ENCODE results near the gene FGF14.

Gene FGF14

DNA sequence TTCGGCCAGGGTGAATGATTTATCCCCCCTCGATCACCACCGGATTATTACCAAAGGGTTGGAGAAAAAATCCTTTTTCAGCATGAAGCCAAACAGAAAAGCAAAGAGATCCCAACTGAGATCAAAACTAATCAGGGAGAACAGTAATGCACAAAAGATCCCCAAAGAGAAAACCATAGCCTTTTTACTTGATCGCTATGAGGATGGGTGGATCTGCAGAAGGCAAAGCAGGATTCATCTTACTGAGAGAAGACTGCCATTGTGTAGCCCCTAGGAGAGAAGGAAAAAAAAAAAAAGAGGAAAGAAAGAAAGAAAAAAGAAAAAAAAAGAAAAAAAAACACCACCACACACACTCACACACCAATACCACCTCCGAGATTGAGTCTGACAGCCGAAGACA, at the start of gene FGF14:
FGF14 (minus strand) TSS at position 283 of the 400 bp plus-strand sequence.
- no peak for DNase-seq

DNA sequence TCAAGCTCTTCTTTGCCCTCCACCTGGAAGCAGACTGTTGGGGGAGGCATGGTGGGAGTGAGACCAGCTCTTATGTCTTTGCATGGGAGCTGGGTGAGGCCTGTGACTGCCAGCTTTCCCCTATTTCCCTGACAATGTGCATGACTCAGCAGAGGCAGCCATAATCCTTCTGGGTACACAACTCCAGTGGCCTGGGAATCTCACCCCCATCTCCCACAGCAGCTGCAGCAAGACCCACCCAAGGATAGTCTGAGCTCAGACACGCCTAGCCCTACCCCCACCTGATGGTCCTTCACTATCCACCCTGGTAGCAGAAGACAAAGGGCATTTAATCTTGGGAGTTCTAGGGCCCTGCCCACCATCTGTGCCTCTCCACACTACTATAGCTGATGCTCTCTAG, 41.4 kb upstream of the FGF14 start:
- DNase-seq, result no peak

DNA sequence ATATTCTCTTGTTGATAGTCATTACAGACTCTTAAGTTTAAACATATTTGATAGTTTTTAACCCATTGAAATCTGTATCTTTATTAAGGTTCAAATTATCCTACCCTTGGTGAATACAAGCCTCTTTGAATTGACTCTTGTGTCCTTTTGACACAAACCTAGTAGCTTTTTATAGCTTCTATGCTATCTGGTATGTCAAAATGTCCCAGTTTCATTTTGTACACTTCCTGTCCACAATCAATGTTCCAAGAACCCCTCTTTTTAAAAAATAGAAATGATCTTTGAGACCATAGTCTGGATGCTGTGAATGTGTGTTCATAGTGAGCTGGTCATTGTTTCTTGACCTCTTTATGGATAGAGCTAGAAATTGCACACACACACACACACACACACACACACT, 39.2 kb upstream of the FGF14 start:
- DNase-seq, result no peak

- DNase-seq, result peak; percentile 84
Measured at GRCh38 chr13:102440259-102440936, 38.5 kb upstream of the FGF14 start.

DNA sequence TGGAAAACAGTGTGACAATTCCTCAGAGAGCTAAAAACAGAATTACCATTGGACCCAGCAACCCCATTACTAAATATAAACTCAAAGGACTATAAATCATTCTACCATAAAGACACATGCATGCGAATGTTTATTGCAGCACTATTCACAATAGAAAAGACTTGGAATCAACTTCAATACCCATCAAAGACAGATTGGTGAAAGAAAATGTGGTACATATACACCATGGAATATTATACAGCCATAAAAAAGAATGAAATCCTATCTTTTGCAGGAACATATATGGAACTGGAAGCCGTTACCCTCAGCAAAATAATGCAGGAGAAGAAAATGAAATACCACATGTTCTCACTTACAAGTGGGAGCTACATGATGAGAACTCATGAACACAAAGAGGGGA, 20.8 kb upstream of the FGF14 start:
- no peak for DNase-seq

GRCh38 chr13:102405499-102406100, 3.8 kb upstream of the FGF14 start:
- no peak for DNase-seq

DNA sequence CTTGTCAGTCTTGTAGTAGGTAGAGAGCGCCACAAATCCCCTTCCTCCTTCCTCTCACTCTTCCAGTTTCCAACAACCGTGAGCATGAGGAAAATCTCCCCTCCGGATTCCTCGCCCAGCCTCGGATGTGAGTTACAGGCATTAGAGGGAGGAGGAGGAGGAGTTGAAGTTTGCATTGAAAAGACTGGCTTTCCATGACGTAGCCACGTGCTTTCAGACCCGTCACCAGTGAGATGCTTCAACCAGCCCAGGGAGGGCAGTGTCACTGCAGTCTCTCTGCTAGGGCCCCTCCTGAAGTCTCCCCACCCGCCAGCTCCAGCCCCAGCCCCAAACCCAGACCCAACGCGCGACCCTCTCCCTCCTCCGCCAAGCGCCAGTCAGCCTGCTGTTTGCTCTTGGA, 442 bp upstream of the FGF14 start:
- DNase-seq, result no peak

- no peak for DNase-seq
Measured at GRCh38 chr13:102401265-102401664, 583 bp downstream of the FGF14 start.

DNA sequence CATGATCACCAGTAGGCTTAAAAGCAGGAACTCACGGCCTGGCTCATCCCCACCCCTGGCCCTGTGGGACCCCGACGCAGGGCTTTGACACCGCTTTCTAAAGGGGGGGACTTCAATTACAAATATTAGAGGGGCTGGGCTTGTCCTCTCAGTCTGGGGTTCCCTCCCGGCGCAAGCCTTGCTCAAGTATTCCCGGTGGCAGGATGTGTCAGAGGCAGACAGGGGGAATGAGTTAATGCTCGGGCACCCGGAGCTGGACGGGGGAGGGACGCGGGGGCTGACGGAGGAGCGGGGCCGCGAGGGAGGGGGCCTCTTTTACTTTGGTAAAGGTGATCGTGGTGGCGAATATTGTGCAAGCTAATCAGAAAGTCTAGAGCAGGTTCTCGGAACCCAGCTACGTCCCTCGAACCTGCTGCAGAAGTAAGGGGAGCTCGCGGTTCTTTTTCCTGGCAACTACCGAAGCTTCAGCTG, 1.1 kb downstream of the FGF14 start:
- DNase-seq, result no peak

DNA sequence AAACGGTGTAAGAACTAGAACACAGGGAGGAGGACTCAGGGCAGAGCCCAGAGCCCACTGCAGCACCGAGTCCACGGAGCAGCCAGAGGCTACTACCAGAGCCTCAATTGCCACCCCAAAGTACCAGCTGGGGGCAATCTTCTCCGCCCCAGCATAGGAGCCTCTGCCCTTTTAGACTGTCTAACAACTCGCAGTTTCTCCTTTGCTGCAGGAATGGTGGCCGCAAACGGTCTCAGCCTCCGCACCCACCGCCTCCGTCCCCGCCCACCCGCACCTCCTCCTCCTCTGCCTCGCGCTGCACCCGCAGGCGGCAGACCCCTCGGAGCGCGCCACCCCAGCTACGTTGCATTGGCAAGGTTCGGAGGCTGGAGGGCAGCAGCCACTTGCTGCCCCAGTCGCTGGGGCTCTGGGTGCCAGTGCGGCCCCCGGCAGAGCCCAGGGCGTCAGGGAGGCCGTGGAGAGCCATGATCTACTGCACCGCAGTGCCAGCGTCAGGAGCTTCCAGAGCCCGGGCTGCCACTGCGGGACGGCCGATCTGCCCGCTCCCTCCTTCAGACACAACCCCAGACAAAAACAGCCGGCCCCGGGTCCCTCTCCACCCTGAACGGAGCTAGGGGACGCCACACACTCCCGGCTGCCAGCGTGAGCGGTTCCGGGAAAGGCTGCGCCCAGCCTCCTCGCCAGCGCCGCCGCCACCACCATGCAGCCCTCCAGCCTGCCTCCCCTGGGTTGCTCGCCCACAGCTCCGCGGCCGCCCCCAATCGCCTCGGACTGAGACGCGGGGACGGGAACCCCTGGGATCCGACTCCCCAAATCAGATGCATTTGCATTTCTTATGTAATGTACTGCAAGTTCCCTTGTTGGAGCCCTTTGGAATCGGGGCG, 1.8 kb downstream of the FGF14 start:
- peak; percentile 28 for DNase-seq

- no peak for DNase-seq
Measured at GRCh38 chr13:102395939-102396338, 5.9 kb downstream of the FGF14 start.

DNA sequence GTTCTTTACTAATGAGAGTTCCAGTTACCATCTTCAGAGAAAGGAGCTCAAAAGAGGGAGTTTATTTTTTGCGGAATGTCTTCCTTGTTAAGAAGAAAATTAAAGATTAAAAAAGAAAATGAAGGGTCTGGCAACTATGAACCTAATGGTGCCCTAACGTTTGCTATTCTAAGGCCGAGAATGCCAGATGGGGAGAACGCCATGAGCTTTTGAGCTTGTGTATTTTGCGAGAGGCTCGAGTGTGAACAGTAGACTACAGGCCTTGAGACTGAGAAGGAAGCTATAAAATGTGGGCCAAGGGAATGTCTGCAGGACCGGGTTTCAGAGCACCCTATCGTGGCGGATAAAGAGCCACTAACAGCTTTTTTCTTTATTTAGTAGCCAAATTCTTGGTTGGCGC, 6.7 kb downstream of the FGF14 start:
- no peak for DNase-seq

DNA sequence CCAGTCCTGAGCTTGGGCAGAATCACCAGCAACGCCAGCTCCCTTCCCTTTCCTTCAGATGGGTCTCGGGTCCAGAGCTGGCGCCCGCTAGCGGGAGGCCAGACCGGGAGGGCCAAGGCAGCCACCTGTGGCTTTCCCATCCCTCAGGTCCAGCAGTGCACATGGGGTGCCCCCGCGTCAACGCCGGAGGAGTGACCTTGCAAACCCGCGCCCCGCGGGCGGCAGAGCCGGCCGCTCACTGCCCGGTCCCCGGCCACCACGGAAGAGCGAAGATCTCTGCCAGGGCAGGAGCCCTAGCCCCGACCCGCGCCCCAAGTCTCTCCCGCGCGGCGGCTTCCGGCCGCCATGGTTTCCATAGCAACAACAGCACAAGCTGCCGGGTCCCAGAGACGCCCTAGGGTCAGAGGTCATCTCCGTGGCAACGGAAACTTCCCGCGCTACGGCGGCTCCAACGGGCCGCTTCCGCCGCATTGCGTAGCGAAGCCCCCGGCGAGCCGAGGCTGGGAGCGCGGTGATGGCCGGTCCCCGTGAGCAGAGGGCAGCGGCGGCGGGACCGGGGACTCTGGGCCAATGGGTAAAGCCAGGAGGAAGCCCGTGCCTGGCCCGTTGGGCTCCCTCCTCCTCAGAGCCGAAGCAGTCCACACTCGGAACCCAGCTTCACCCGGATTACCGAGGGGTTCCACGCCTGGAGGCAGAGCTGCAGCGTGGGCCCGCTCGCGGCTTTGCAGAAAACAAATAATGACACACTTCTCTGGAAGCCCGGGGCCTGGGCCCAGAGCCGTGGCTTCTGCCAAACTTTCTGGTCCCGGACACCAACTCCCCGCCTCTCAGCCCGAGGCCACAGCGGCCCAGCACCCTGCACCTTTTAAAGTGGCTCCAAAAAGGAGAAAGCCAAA, 7.4 kb downstream of the FGF14 start:
- DNase-seq, result peak; percentile 83

GRCh38 chr13:102392481-102393209, 9.2 kb downstream of the FGF14 start:
- DNase-seq, result no peak

GRCh38 chr13:102386461-102386860, 15.4 kb downstream of the FGF14 start:
- DNase-seq, result no peak

DNA sequence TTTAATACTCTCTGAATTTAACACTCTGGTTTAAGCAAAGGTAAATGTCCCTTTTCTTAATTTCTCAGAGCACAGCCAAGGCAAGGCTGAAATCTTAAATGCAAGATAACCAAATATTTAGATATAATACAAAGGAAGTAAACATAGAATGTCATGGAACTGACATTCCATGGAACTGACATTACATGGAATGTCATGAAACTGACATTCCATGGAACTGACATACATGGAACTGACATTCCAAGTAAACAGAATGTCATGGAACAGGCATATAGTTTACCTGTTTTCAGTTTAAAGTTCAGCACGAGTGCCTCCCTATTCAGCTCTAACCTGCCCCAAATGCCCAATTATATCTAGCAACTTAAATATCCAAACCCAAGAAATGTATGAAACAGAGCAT, 21.8 kb downstream of the FGF14 start:
- no peak for DNase-seq

DNA sequence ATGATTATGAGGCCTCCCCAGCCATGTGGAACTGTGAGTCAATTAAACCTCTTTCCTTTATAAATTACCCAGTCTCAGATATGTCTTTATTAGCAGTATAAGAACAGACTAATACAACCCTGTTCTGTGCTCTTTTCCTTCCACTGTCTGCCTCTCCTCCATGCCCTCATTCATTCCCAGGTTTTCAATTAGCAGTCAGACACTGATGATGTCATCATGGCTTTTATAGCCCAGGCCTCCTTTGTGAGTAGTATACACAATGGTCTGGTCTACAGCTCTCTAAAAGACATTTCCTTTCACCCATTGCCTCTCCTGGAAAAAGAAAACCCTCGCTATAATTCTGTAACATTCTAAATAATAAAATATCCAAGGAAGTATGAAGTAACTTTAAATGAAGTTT, 25.5 kb downstream of the FGF14 start:
- no peak for DNase-seq

GRCh38 chr13:102374726-102375125, 27.1 kb downstream of the FGF14 start:
- DNase-seq, result no peak

DNA sequence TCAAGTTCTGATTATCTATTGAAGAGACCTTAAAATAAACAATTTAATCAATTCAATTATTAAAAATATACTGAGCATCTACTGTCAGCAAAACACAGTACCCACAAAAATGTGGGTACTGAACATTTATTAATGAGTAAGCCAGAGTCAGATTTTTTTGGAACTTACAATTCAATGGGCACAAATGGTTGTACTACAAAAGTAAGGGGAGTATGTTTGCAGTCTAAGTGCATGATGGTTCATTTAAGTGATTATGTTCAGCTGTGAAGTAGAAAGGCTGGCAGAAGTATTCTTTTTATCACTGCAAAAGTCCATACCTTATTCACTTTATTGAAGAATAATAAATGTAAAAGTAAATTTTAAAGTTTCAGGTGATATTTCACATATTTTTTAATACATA, 27.6 kb downstream of the FGF14 start:
- no peak for DNase-seq

GRCh38 chr13:102373221-102373620, 28.6 kb downstream of the FGF14 start:
- DNase-seq, result no peak

- DNase-seq, result no peak
Measured at GRCh38 chr13:102369302-102369701, 32.5 kb downstream of the FGF14 start.

DNA sequence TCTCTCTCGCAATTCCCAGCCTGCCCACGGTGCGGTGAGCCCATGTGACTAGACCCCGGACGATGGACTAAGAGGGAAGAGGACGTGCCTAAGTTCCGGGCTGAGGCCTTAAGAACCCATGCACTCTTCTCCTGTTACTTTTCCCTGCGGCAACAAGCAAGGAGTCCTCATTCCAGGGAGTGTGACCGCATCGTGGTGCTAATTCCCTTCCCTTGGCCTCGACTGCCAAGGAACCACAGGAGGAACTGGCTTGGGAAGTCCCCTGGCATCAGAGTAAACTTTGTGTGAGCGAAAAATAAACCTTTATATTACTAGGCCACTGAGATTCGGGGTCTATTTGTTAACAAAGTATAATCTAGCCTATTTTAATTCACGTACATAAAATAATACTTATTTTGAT, 34.0 kb downstream of the FGF14 start:
- DNase-seq, result no peak
